K562 (cell line): ENCODE data around the gene ERGIC1. TPM values are rescaled to one million over a fixed set of nuclear protein-coding genes. Genes with fewer than 3 reads are reported as not detected.

Experiments
- ATF1 ChIP-seq, 2 experiments: fragments of 450-650 bp in 1 of 2; IDR thresholded peaks; 2 replicates each; pipeline ENCODE4 v1.6.1; 2016; ENCODE audit warnings: missing compliant biosample characterization in 1 of 2, missing genetic modification characterization in 1 of 2
- CAMTA2 ChIP-seq: fragments of 250-450 bp; sonication (Bioruptor Pico); conservative IDR thresholded peaks from 2 replicates; pipeline ENCODE4 v1.5.1; 2022
- CBFA2T2 ChIP-seq: fragments of 450-650 bp; conservative IDR thresholded peaks from 2 replicates; pipeline ENCODE4 v1.6.1; 2017; ENCODE audit warnings: mild to moderate bottlenecking
- CSDE1 ChIP-seq, 2 experiments: fragments of 450-650 bp; IDR thresholded peaks; 2 replicates each; pipeline ENCODE4 v1.6.1; 2016; ENCODE audit warnings: mild to moderate bottlenecking in 1 of 2
- EGR1 ChIP-seq: fragments of 450-650 bp; conservative IDR thresholded peaks from 2 replicates; pipeline ENCODE4 v1.6.1; 2017; ENCODE audit warnings: mild to moderate bottlenecking
- FOXP1 ChIP-seq: sonication (generic); formaldehyde crosslinking; IDR thresholded peaks from 2 replicates; pipeline ENCODE4 v1.8.0; 2022; ENCODE audit warnings: mild to moderate bottlenecking, missing genetic modification reagents
- MCM5 ChIP-seq: fragments of 450-650 bp; IDR thresholded peaks from 2 replicates; pipeline ENCODE4 v1.6.1; 2016; ENCODE audit warnings: low read depth
- MECOM ChIP-seq: fragments of 250-450 bp; sonication (Bioruptor Pico); IDR thresholded peaks from 2 replicates; pipeline ENCODE4 v1.8.0; 2022; ENCODE audit warnings: inconsistent platforms
- RBM17 ChIP-seq: fragments of 200-400 bp; formaldehyde crosslinking; IDR thresholded peaks from 2 replicates; pipeline ENCODE4 v1.6.1; 2017; ENCODE audit warnings: low read depth, mild to moderate bottlenecking, low read length, borderline replicate concordance
- RBM25 ChIP-seq: fragments of 200-400 bp; formaldehyde crosslinking; IDR thresholded peaks from 2 replicates; pipeline ENCODE4 v1.6.1; 2018; ENCODE audit warnings: low read length, low read depth, moderate library complexity; ENCODE audit not compliant: severe bottlenecking
- SMAD3 ChIP-seq: fragments of 450-650 bp; formaldehyde crosslinking; conservative IDR thresholded peaks from 2 replicates; pipeline ENCODE4 v1.4.0; 2020; ENCODE audit warnings: mild to moderate bottlenecking
- SRSF7 ChIP-seq: fragments of 200-400 bp; formaldehyde crosslinking; optimal IDR thresholded peaks from 2 replicates; pipeline ENCODE3; 2017; ENCODE audit warnings: mild to moderate bottlenecking, low read depth, low read length
- ZBTB17 ChIP-seq: fragments of 450-650 bp; formaldehyde crosslinking; IDR thresholded peaks from 2 replicates; pipeline ENCODE4 v1.4.0; 2020; ENCODE audit warnings: mild to moderate bottlenecking
- ZBTB8A ChIP-seq: fragments of 450-650 bp; IDR thresholded peaks from 2 replicates; pipeline ENCODE4 v1.6.1; 2018; ENCODE audit warnings: mild to moderate bottlenecking, moderate library complexity; ENCODE audit not compliant: partially characterized antibody
- ZNF232 ChIP-seq: sonication (generic); formaldehyde crosslinking; IDR thresholded peaks from 2 replicates; pipeline ENCODE4 v1.8.0; 2022; ENCODE audit warnings: mild to moderate bottlenecking, missing genetic modification reagents
- ZNF324 ChIP-seq: fragments of 250-450 bp; sonication (Bioruptor Pico); IDR thresholded peaks from 2 replicates; pipeline ENCODE4 v1.4.0; 2020; ENCODE audit warnings: mild to moderate bottlenecking
- ZNF408 ChIP-seq: fragments of 250-450 bp; sonication (Bioruptor Pico); IDR thresholded peaks from 2 replicates; pipeline ENCODE4 v1.4.0; 2020; ENCODE audit warnings: low read depth, mild to moderate bottlenecking, moderate library complexity
- ZNF695 ChIP-seq: fragments of 450-650 bp; formaldehyde crosslinking; IDR thresholded peaks from 2 replicates; pipeline ENCODE4 v1.4.0; 2020; ENCODE audit warnings: mild to moderate bottlenecking, moderate library complexity
- ZNF766 ChIP-seq: fragments of 200-800 bp; sonication (Bioruptor generic); conservative IDR thresholded peaks from 2 replicates; pipeline ENCODE4 v1.6.1; 2016; ENCODE audit warnings: missing genetic modification characterization, missing compliant biosample characterization
- polyA plus RNA-seq, 8 experiments: library from polyadenylated mRNA; depleted of rRNA in 4 of 8; stranded (reverse) in 5 of 8; unstranded in 3 of 8; fragments of >200 nt; fragmentation: Nextera tagmentation in 2 of 8; fragmentation: Illumina TruSeq in 1 of 8; extraction: Ambion mirVana in 2 of 8; extraction: Trizol in 1 of 8; gene quantifications; 2 replicates each; pipeline versions ENCODE4 v1.2.1 to v1.2.3, GENCODE V29; 2011 to 2014; ENCODE audit warnings: inconsistent platforms in 1 of 8, missing spikeins in 1 of 8
- total RNA-seq, 7 experiments: library from RNA; depleted of rRNA in 6 of 7; stranded (reverse); fragments of >200 nt in 6 of 7; fragmentation: Illumina TruSeq in 2 of 7; extraction: Trizol in 2 of 7; gene quantifications; 2 replicates each; pipeline versions ENCODE4 v1.2.1 to v1.2.3, GENCODE V29; 2011 to 2021; ENCODE audit warnings: low replicate concordance in 1 of 7
- TF ChIP-seq, protein P1 (sequence below): fragments of 450-650 bp; IDR thresholded peaks from 2 replicates; pipeline ENCODE4 v1.6.1; 2017; ENCODE audit warnings: antibody characterized with exemption
- TF ChIP-seq, protein P2 (sequence below): IDR thresholded peaks from 2 replicates; pipeline ENCODE4 v1.6.1; 2012; ENCODE audit warnings: low read depth, low read length, improper control_type of control experiment, borderline replicate concordance
- TF ChIP-seq, protein P3 (sequence below): fragments of 250-450 bp; sonication (Bioruptor Pico); IDR thresholded peaks from 2 replicates; pipeline ENCODE4 v1.8.0; 2021; ENCODE audit warnings: moderate library complexity, mild to moderate bottlenecking, inconsistent platforms

The ERGIC1 gene
- total and polyA plus RNA-seq, 9 of the 15 experiments (the other 6 are each of a cell fraction or from before 2014, with no cell fraction given) = 5.5 to 68.4 (median 36.4) TPM

DNA sequence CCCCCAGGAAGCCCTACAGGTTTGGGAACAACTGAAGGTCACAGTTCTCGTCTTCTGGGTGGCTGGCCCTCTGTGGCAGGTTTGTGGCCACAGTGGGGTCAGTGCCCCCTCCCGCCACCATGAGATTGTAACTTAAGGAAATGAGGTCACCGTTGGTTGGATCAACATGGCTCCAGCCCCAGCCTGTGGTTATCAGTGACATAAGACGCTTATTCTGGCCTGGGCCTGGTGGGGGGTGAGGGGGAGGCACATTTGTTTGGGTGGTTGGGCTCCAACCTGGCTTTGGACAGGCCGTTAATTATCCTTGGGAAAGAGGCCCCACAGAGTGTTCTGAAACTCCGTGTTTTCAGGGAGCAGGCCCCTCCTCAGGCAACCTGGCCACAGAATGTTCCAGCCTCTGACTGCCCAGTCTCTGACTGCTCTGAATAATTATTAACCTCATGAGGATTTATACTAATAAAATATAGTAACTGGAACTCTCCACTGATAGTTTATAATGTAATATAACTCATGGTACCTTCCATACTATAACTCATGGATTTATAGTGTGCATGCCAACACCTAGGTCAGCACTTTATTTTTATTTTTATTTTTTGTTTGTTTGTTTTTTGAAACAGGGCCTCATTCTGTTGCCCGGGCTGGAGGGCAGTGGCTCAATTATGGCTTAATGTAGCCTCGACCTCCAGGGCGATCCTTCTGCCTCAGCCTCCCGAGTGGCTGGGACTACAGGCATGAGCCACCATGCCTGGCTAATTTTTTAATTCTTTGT is 67.1 kb downstream of the ERGIC1 start (continued):
- no peak for TF ChIP-seq SMAD3 (CRISPR knock-in tag)
- peak; percentile 51; the same call in 1 of the 2 replicates for TF ChIP-seq FOXP1 (CRISPR knock-in tag)
- no peak for TF ChIP-seq MECOM (CRISPR knock-in tag)
- TF ChIP-seq RBM25 = no peak
- TF ChIP-seq ZNF695 = no peak
- TF ChIP-seq EGR1 = peak; percentile 86
- TF ChIP-seq ZBTB8A = no peak
- TF ChIP-seq, protein P1, sequence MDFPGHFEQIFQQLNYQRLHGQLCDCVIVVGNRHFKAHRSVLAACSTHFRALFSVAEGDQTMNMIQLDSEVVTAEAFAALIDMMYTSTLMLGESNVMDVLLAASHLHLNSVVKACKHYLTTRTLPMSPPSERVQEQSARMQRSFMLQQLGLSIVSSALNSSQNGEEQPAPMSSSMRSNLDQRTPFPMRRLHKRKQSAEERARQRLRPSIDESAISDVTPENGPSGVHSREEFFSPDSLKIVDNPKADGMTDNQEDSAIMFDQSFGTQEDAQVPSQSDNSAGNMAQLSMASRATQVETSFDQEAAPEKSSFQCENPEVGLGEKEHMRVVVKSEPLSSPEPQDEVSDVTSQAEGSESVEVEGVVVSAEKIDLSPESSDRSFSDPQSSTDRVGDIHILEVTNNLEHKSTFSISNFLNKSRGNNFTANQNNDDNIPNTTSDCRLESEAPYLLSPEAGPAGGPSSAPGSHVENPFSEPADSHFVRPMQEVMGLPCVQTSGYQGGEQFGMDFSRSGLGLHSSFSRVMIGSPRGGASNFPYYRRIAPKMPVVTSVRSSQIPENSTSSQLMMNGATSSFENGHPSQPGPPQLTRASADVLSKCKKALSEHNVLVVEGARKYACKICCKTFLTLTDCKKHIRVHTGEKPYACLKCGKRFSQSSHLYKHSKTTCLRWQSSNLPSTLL = no peak
- TF ChIP-seq SRSF7 = no peak
- TF ChIP-seq ZNF232 (CRISPR knock-in tag) = no peak
- TF ChIP-seq, protein P2, sequence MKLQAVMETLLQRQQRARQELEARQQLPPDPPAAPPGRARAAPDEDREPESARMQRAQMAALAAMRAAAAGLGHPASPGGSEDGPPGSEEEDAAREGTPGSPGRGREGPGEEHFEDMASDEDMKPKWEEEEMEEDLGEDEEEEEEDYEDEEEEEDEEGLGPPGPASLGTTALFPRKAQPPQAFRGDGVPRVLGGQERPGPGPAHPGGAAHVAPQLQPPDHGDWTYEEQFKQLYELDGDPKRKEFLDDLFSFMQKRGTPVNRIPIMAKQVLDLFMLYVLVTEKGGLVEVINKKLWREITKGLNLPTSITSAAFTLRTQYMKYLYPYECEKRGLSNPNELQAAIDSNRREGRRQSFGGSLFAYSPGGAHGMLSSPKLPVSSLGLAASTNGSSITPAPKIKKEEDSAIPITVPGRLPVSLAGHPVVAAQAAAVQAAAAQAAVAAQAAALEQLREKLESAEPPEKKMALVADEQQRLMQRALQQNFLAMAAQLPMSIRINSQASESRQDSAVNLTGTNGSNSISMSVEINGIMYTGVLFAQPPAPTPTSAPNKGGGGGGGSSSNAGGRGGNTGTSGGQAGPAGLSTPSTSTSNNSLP = 0 out of 2 replicates have a peak, but pooled peaks have one; percentile 38
- no peak for TF ChIP-seq ZNF408
- TF ChIP-seq ATF1 (CRISPR knock-in tag; IDR thresholded peaks at IDR 0.05) = no peak
- peak; percentile 83 for TF ChIP-seq ATF1 (tag; IDR thresholded peaks at IDR 0.05)
- TF ChIP-seq RBM17 = no peak
- TF ChIP-seq ZNF324 (CRISPR knock-in tag) = no peak
- TF ChIP-seq ZNF766 = 0 out of 2 replicates have a peak, but pooled peaks have one; percentile 17
- TF ChIP-seq, protein P3, sequence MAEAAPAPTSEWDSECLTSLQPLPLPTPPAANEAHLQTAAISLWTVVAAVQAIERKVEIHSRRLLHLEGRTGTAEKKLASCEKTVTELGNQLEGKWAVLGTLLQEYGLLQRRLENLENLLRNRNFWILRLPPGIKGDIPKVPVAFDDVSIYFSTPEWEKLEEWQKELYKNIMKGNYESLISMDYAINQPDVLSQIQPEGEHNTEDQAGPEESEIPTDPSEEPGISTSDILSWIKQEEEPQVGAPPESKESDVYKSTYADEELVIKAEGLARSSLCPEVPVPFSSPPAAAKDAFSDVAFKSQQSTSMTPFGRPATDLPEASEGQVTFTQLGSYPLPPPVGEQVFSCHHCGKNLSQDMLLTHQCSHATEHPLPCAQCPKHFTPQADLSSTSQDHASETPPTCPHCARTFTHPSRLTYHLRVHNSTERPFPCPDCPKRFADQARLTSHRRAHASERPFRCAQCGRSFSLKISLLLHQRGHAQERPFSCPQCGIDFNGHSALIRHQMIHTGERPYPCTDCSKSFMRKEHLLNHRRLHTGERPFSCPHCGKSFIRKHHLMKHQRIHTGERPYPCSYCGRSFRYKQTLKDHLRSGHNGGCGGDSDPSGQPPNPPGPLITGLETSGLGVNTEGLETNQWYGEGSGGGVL (CRISPR knock-in tag) = no peak
- TF ChIP-seq CSDE1 (IDR thresholded peaks at IDR 0.05) = no peak
- peak; percentile 73 for TF ChIP-seq CBFA2T2
- no peak for TF ChIP-seq CAMTA2 (CRISPR knock-in tag)
- no peak for TF ChIP-seq ZBTB17 (CRISPR knock-in tag)
- TF ChIP-seq MCM5 = no peak
